H9 (cell line): ENCODE data around the gene SCT. TPM values are rescaled to one million over a fixed set of nuclear protein-coding genes. Genes with fewer than 3 reads are reported as not detected.
A peak's percentile ranks its signal among the peaks of the same experiment; 100 is the strongest.

Experiments
- DNase-seq: peaks from one replicate; pipeline ENCODE4 v3.0.0-alpha.2; 2017
- H2AFZ ChIP-seq: one replicate; pipeline ENCODE4 v1.6.1; 2013; ENCODE audit warnings: mild to moderate bottlenecking, low read length, control low read depth, moderate library complexity
- H2AK5ac ChIP-seq: 2 replicates; pipeline ENCODE4 v1.6.1; 2013; ENCODE audit warnings: low read length, control low read depth, mixed read lengths; ENCODE audit not compliant: insufficient read length
- H2BK120ac ChIP-seq: one replicate; pipeline ENCODE4 v1.6.1; 2013; ENCODE audit warnings: low read depth, mild to moderate bottlenecking, low read length, control low read depth, inconsistent platforms; ENCODE audit not compliant: poor library complexity, severe bottlenecking
- H2BK12ac ChIP-seq: 2 replicates; pipeline ENCODE4 v1.6.1; 2013; ENCODE audit warnings: low read length, control low read depth, mixed read lengths, low read depth; ENCODE audit not compliant: insufficient read length
- H2BK15ac ChIP-seq: 2 replicates; pipeline ENCODE4 v1.6.1; 2013; ENCODE audit warnings: low read depth, low read length, control low read depth
- H2BK20ac ChIP-seq: one replicate; pipeline ENCODE4 v1.6.1; 2013; ENCODE audit warnings: low read depth, mild to moderate bottlenecking, low read length, control low read depth, inconsistent platforms; ENCODE audit not compliant: poor library complexity, severe bottlenecking
- H2BK5ac ChIP-seq: 2 replicates; pipeline ENCODE4 v1.6.1; 2013; ENCODE audit warnings: low read length, control low read depth, mixed read lengths; ENCODE audit not compliant: insufficient read length
- H3K14ac ChIP-seq: 2 replicates; pipeline ENCODE4 v1.6.1; 2013; ENCODE audit warnings: low read length, control low read depth; ENCODE audit not compliant: insufficient read depth
- H3K18ac ChIP-seq: 2 replicates; pipeline ENCODE4 v1.6.1; 2013; ENCODE audit warnings: low read depth, mild to moderate bottlenecking, mixed read lengths, low read length, control low read depth; ENCODE audit not compliant: insufficient read length
- H3K23ac ChIP-seq: 2 replicates; pipeline ENCODE4 v1.6.1; 2013; ENCODE audit warnings: low read length, control low read depth, mixed read lengths, low read depth; ENCODE audit not compliant: insufficient read length
- H3K23me2 ChIP-seq: 2 replicates; pipeline ENCODE4 v1.6.1; 2013; ENCODE audit warnings: low read depth, mild to moderate bottlenecking, mixed read lengths, low read length, control low read depth; ENCODE audit not compliant: insufficient read length, poor library complexity, severe bottlenecking
- H3K27ac ChIP-seq: 2 replicates; pipeline ENCODE4 v1.5.1; 2013; ENCODE audit warnings: low read length, control low read depth, mixed read lengths, low read depth; ENCODE audit not compliant: insufficient read length
- H3K27me3 ChIP-seq: 2 replicates; pipeline ENCODE4 v1.6.1; 2013; ENCODE audit warnings: low read length, control low read depth, inconsistent platforms; ENCODE audit not compliant: insufficient read depth
- H3K4ac ChIP-seq: 2 replicates; pipeline ENCODE4 v1.6.1; 2013; ENCODE audit warnings: low read depth, mild to moderate bottlenecking, control low read depth, inconsistent platforms, low read length, moderate library complexity
- H3K4me1 ChIP-seq: 2 replicates; pipeline ENCODE4 v1.6.1; 2013; ENCODE audit warnings: low read length, control low read depth, inconsistent platforms; ENCODE audit not compliant: insufficient read depth
- H3K4me2 ChIP-seq: 2 replicates; pipeline ENCODE4 v1.6.1; 2013; ENCODE audit warnings: low read length, control low read depth, mixed read lengths; ENCODE audit not compliant: insufficient read length, insufficient read depth
- H3K56ac ChIP-seq: 2 replicates; pipeline ENCODE4 v1.6.1; 2013; ENCODE audit warnings: low read depth, mild to moderate bottlenecking, mixed read lengths, low read length, control low read depth; ENCODE audit not compliant: insufficient read length
- H3K79me1 ChIP-seq: 2 replicates; pipeline ENCODE4 v1.6.1; 2013; ENCODE audit warnings: low read depth, mild to moderate bottlenecking, moderate library complexity, low read length, control low read depth, inconsistent platforms; ENCODE audit not compliant: insufficient read depth, poor library complexity, severe bottlenecking
- H3K79me2 ChIP-seq: 2 replicates; pipeline ENCODE4 v1.6.1; 2013; ENCODE audit warnings: low read length, control low read depth, inconsistent platforms; ENCODE audit not compliant: insufficient read depth
- H3K9ac ChIP-seq: 2 replicates; pipeline ENCODE4 v1.6.1; 2013; ENCODE audit warnings: low read length, control low read depth, mixed read lengths; ENCODE audit not compliant: insufficient read length; ENCODE audit errors: extremely low read depth
- H3K9me3 ChIP-seq: one replicate; pipeline ENCODE4 v1.6.1; 2013; ENCODE audit warnings: low read depth, low read length, inconsistent platforms; ENCODE audit not compliant: control insufficient read depth
- H3T11ph ChIP-seq: one replicate; pipeline ENCODE4 v1.6.1; 2013; ENCODE audit warnings: mild to moderate bottlenecking, low read length, control low read depth, inconsistent platforms
- H4K20me1 ChIP-seq: one replicate; pipeline ENCODE4 v1.6.1; 2013; ENCODE audit not compliant: control insufficient read depth, insufficient read length, insufficient read depth
- H4K5ac ChIP-seq: 2 replicates; pipeline ENCODE4 v1.6.1; 2013; ENCODE audit warnings: low read depth, mild to moderate bottlenecking, mixed read lengths, low read length, control low read depth; ENCODE audit not compliant: insufficient read length
- H4K8ac ChIP-seq: replicated peaks from 2 replicates; pipeline ENCODE4 v1.6.1; 2013; ENCODE audit warnings: low read length, control low read depth, mixed read lengths, low read depth; ENCODE audit not compliant: insufficient read length
- H4K91ac ChIP-seq: 2 replicates; pipeline ENCODE4 v1.6.1; 2013; ENCODE audit warnings: low read depth, mild to moderate bottlenecking, moderate library complexity, mixed read lengths, low read length, control low read depth; ENCODE audit not compliant: insufficient read length
- H3K27ac Mint-ChIP-seq, 3 experiments: 2 replicates in 2 of 3; 3 replicates in 1 of 3; pipeline ENCODE4 v1.8.0; 2020 to 2021; ENCODE audit warnings: mixed read lengths in 3 of 3, mild to moderate bottlenecking in 1 of 3, moderate library complexity in 1 of 3
- H3K27me3 Mint-ChIP-seq: 2 replicates; pipeline ENCODE4 v1.8.0; 2021; ENCODE audit warnings: low read depth, mild to moderate bottlenecking, moderate library complexity, mixed read lengths
- H3K36me3 Mint-ChIP-seq, 3 experiments: 2 replicates in 2 of 3; 3 replicates in 1 of 3; pipeline ENCODE4 v1.8.0; 2020 to 2021; ENCODE audit warnings: low read depth in 3 of 3, mixed read lengths in 3 of 3; ENCODE audit not compliant: insufficient read depth in 1 of 3
- H3K4me1 Mint-ChIP-seq, 2 experiments: 2 replicates each; pipeline ENCODE4 v1.8.0; 2020; ENCODE audit warnings: mixed read lengths in 2 of 2
- H3K4me3 Mint-ChIP-seq, 2 experiments: 2 replicates in 1 of 2; 3 replicates in 1 of 2; pipeline ENCODE4 v1.8.0; 2020 to 2021; ENCODE audit warnings: mild to moderate bottlenecking in 2 of 2, mixed read lengths in 2 of 2, moderate library complexity in 1 of 2
- H3K9me3 Mint-ChIP-seq, 2 experiments: 2 replicates in 1 of 2; 3 replicates in 1 of 2; pipeline ENCODE4 v1.8.0; 2020; ENCODE audit warnings: mild to moderate bottlenecking in 2 of 2, mixed read lengths in 2 of 2, moderate library complexity in 1 of 2
- WGBS: extraction: QIAGEN DNeasy Blood & Tissue Kit; methylation state at CpG from one replicate; pipeline ENCODE4 v1.1.7; 2013; ENCODE audit warnings: missing lambda C conversion rate, low lambda C conversion rate, mixed read lengths; ENCODE audit not compliant: insufficient read length; ENCODE audit errors: extremely low coverage; 5-methylcytosine and 5-hydroxymethylcytosine counted together
- total RNA-seq: library from RNA; stranded (reverse); gene quantifications from 2 replicates; pipeline ENCODE4 v1.2.1, GENCODE V29; 2021
- TF ChIP-seq, protein P1 (sequence below): fragments of 200-600 bp; sonication (generic); conservative IDR thresholded peaks from 3 replicates; pipeline ENCODE4 v1.8.0; 2021; ENCODE audit warnings: antibody characterized with exemption, mild to moderate bottlenecking

Gene SCT
- total RNA-seq, 1 experiment from 2014 or later = 1.8 TPM

DNA sequence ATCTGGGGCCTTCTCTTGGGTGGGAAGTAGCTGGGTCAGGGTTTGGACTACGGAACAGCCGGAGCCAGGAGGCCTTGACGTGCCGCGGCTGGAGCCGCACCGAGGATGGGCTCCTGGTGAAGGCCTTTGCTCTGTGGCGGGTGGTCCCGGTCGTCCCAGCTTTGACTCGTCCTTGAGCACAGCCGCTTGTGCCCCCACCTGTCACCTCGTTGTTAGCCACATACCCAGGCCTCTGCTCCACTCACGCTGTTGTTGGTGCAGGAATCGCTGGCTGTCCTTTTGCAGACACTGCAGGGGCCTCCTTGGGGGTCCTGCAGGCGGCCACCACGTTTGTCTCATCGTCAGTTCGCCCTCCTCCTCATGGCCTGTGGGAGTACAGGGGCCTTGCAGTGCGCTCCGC is 33.6 kb downstream of the SCT start:
- no peak overlapping the region for H3K18ac ChIP-seq
- H2AK5ac ChIP-seq = no peak overlapping the region
- H3K23ac ChIP-seq = no peak overlapping the region
- H3K4me1 Mint-ChIP-seq = no peaks in the 10 kb centered on the region
- no peak overlapping the region for H3K4me2 ChIP-seq
- no peak overlapping the region for H3K56ac ChIP-seq
- TF ChIP-seq, protein P1, sequence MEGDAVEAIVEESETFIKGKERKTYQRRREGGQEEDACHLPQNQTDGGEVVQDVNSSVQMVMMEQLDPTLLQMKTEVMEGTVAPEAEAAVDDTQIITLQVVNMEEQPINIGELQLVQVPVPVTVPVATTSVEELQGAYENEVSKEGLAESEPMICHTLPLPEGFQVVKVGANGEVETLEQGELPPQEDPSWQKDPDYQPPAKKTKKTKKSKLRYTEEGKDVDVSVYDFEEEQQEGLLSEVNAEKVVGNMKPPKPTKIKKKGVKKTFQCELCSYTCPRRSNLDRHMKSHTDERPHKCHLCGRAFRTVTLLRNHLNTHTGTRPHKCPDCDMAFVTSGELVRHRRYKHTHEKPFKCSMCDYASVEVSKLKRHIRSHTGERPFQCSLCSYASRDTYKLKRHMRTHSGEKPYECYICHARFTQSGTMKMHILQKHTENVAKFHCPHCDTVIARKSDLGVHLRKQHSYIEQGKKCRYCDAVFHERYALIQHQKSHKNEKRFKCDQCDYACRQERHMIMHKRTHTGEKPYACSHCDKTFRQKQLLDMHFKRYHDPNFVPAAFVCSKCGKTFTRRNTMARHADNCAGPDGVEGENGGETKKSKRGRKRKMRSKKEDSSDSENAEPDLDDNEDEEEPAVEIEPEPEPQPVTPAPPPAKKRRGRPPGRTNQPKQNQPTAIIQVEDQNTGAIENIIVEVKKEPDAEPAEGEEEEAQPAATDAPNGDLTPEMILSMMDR = no peak
- H3K4ac ChIP-seq = no peak overlapping the region
- H4K5ac ChIP-seq = no peak overlapping the region
- H3K27me3 Mint-ChIP-seq = 0 out of 2 replicates have a peak, but pooled peaks cover 2% of the 10 kb centered on the region
- WGBS = no CpG with 5 or more reads among the region's 21 CpGs
- no peaks in the 10 kb centered on the region; the same call in 1 of the 2 replicates for H3K79me2 ChIP-seq
- DNase-seq = no peak
- H3K4me1 ChIP-seq = no peaks in the 10 kb centered on the region
- H3K27me3 ChIP-seq = no peaks in the 10 kb centered on the region
- no peak overlapping the region for H2BK5ac ChIP-seq
- no peak overlapping the region for H3K14ac ChIP-seq
- no peak overlapping the region for H3T11ph ChIP-seq
- no peaks in the 10 kb centered on the region for H4K20me1 ChIP-seq
- H3K4me3 Mint-ChIP-seq = no peak overlapping the region; a peak in 1 of 5 replicates
- H3K36me3 Mint-ChIP-seq = peaks cover 58 to 87% (median 86%) of the 10 kb centered on the region in 3 experiments
- no peaks in the 10 kb centered on the region for H3K23me2 ChIP-seq
- H4K8ac ChIP-seq = no peak overlapping the region
- no peaks in the 10 kb centered on the region; a peak in 1 of 5 replicates for H3K9me3 Mint-ChIP-seq
- no peak overlapping the region for H2BK15ac ChIP-seq
- H3K79me1 ChIP-seq = no peaks in the 10 kb centered on the region
- H2BK20ac ChIP-seq = no peak overlapping the region
- H2AFZ ChIP-seq = no peak overlapping the region
- no peak overlapping the region for H4K91ac ChIP-seq
- H3K27ac ChIP-seq = no peak overlapping the region
- H3K9me3 ChIP-seq = no peaks in the 10 kb centered on the region
- 0 out of 7 replicates have a peak overlapping the region, but pooled peaks of 1 of the 3 experiments have one; percentile 28 for H3K27ac Mint-ChIP-seq
- no peak overlapping the region for H3K9ac ChIP-seq
- H2BK12ac ChIP-seq = no peak overlapping the region
- no peak overlapping the region for H2BK120ac ChIP-seq
